SK-N-SH (cell line): ENCODE measurements around the gene NR6A1. TPM values are rescaled to one million over a fixed set of nuclear protein-coding genes. Genes with fewer than 3 reads are reported as not detected.

Source experiments
- CTCF ChIA-PET: fragments of 300-600, 350-600 bp; formaldehyde crosslinking; extraction: SDS; loops from one replicate; lab custom pipeline; 2021; lab: Yijun Ruan, JAX
- POLR2A ChIA-PET: fragments of 350-600 bp; sonication (Branson Sonifier 250); formaldehyde crosslinking; extraction: SDS; loops from one replicate; lab custom pipeline; 2020; ENCODE audit warnings: antibody characterized with exemption, inconsistent platforms; lab: Yijun Ruan, JAX
- DNase-seq: peaks from one replicate; pipeline ENCODE4 v3.0.0; 2012
- H2AFZ ChIP-seq: fragments of 200-600 bp; sonication (generic); 2 replicates; pipeline ENCODE4 v1.8.1; 2016; ENCODE audit warnings: antibody characterized with exemption, mild to moderate bottlenecking, low read depth
- H3F3A ChIP-seq: fragments of 200-600 bp; sonication (generic); replicated peaks from 2 replicates; pipeline ENCODE3; 2016; ENCODE audit warnings: antibody characterized with exemption, mild to moderate bottlenecking; ENCODE audit not compliant: insufficient read depth
- H3K27ac ChIP-seq, 2 experiments: fragments of 200-500 bp in 1 of 2; fragments of 200-600 bp in 1 of 2; sonication (Bioruptor generic) in 1 of 2; sonication (generic), shearing (Covaris generic) in 1 of 2; 2 replicates each; pipeline versions ENCODE4 v1.5.1 to v1.6.1; 2014 to 2016; ENCODE audit warnings: low read depth in 2 of 2, inconsistent platforms in 1 of 2, low read length in 1 of 2, mild to moderate bottlenecking in 1 of 2, mixed read lengths in 1 of 2
- H3K27me3 ChIP-seq: fragments of 200-600 bp; sonication (generic), shearing (Covaris generic); 2 replicates; pipeline ENCODE4 v1.6.1; 2016; ENCODE audit warnings: mixed run types; ENCODE audit not compliant: insufficient read depth
- H3K36me3 ChIP-seq, 2 experiments: fragments of 200-500 bp in 1 of 2; fragments of 200-600 bp in 1 of 2; sonication (Bioruptor generic) in 1 of 2; sonication (generic) in 1 of 2; replicated peaks in 1 of 2; 2 replicates each; pipeline versions ENCODE3 to v1.5.1; 2014 to 2016; ENCODE audit warnings: low read length in 1 of 2, mild to moderate bottlenecking in 1 of 2; ENCODE audit not compliant: insufficient read depth in 2 of 2, control insufficient read depth in 1 of 2
- H3K4me1 ChIP-seq, 2 experiments: fragments of 200-500 bp in 1 of 2; fragments of 200-600 bp in 1 of 2; sonication (Bioruptor generic) in 1 of 2; sonication (generic), shearing (Covaris generic) in 1 of 2; 2 replicates each; pipeline versions ENCODE4 v1.5.1 to v1.6.1; 2014 to 2016; ENCODE audit warnings: low read depth in 1 of 2, low read length in 1 of 2, mixed run types in 1 of 2; ENCODE audit not compliant: insufficient read depth in 2 of 2, control insufficient read depth in 1 of 2
- H3K4me2 ChIP-seq: fragments of 200-600 bp; sonication (generic), shearing (Covaris generic); 2 replicates; pipeline ENCODE4 v1.6.1; 2017; ENCODE audit warnings: mixed run types
- H3K4me3 ChIP-seq, 2 experiments: fragments of 200-500 bp in 1 of 2; fragments of 200-600 bp in 1 of 2; sonication (Bioruptor generic) in 1 of 2; sonication (generic), shearing (Covaris generic) in 1 of 2; 2 replicates each; pipeline versions ENCODE4 v1.5.1 to v1.8.1; 2014 to 2016; ENCODE audit warnings: low read depth in 2 of 2, inconsistent platforms in 1 of 2, low read length in 1 of 2, mild to moderate bottlenecking in 1 of 2, mixed read lengths in 1 of 2, moderate library complexity in 1 of 2
- H3K79me2 ChIP-seq: fragments of 200-600 bp; sonication (generic); 2 replicates; pipeline ENCODE4 v1.8.1; 2017; ENCODE audit warnings: mild to moderate bottlenecking; ENCODE audit not compliant: insufficient read depth
- H3K9ac ChIP-seq: fragments of 200-600 bp; sonication (generic); 2 replicates; pipeline ENCODE4 v1.6.1; 2017; ENCODE audit warnings: mixed run types
- H3K9me2 ChIP-seq: fragments of 200-600 bp; sonication (generic); 2 replicates; pipeline ENCODE4 v1.6.1; 2017; ENCODE audit warnings: mixed run types
- H3K9me3 ChIP-seq: fragments of 200-600 bp; sonication (generic); 2 replicates; pipeline ENCODE4 v1.6.1; 2017; ENCODE audit warnings: mixed run types, mild to moderate bottlenecking, moderate library complexity
- H4K20me1 ChIP-seq: fragments of 200-600 bp; sonication (generic); 2 replicates; pipeline ENCODE4 v1.6.1; 2017; ENCODE audit warnings: mild to moderate bottlenecking, mixed run types; ENCODE audit not compliant: insufficient read depth
- CHD2 ChIP-seq: fragments of 150-350 bp; IDR thresholded peaks from 2 replicates; pipeline ENCODE4 v1.6.1; 2018; ENCODE audit warnings: low read length; ENCODE audit not compliant: partially characterized antibody
- FOSL2 ChIP-seq: IDR thresholded peaks from 2 replicates; pipeline ENCODE4 v1.4.0; 2012; ENCODE audit warnings: low read depth, mild to moderate bottlenecking, moderate library complexity, borderline replicate concordance
- FOXJ3 ChIP-seq: sonication (generic); formaldehyde crosslinking; IDR thresholded peaks from 2 replicates; pipeline ENCODE4 v1.5.1; 2020; ENCODE audit warnings: mild to moderate bottlenecking, missing genetic modification reagents
- GABPA ChIP-seq: IDR thresholded peaks from 2 replicates; pipeline ENCODE4 v1.4.0; 2012; ENCODE audit warnings: low read depth, mild to moderate bottlenecking
- NFIC ChIP-seq: IDR thresholded peaks from 2 replicates; pipeline ENCODE4 v1.4.0; 2012; ENCODE audit warnings: borderline replicate concordance
- RXRA ChIP-seq: IDR thresholded peaks from 2 replicates; pipeline ENCODE4 v1.4.0; 2012; ENCODE audit warnings: low read depth, mild to moderate bottlenecking, borderline replicate concordance
- SIN3A ChIP-seq: IDR thresholded peaks from 2 replicates; pipeline ENCODE4 v1.6.1; 2012; ENCODE audit warnings: low read depth, mild to moderate bottlenecking, low read length, moderate library complexity, borderline replicate concordance
- TEAD4 ChIP-seq: IDR thresholded peaks from 2 replicates; pipeline ENCODE4 v1.4.0; 2012; ENCODE audit warnings: mild to moderate bottlenecking, borderline replicate concordance; ENCODE audit not compliant: insufficient read depth
- WGBS: methylation state at CpG from one replicate; pipeline ENCODE4 v1.1.6; 2017; ENCODE audit warnings: low lambda C conversion rate; 5-methylcytosine and 5-hydroxymethylcytosine counted together
- polyA plus RNA-seq, 3 experiments: library from polyadenylated mRNA; depleted of rRNA; stranded (reverse); fragments of >200 nt; gene quantifications; 2 replicates each; pipeline ENCODE4 v1.2.3, GENCODE V29; 2012
- TF ChIP-seq, protein P1 (sequence below): fragments of 150-350 bp; IDR thresholded peaks from 2 replicates; pipeline ENCODE4 v1.6.1; 2017; ENCODE audit warnings: antibody characterized with exemption, low read length, low read depth, borderline replicate concordance
- TF ChIP-seq, protein P2 (sequence below): IDR thresholded peaks from 2 replicates; pipeline ENCODE4 v1.4.0; 2012; ENCODE audit warnings: low read depth, borderline replicate concordance
- TF ChIP-seq, protein P3 (sequence below): IDR thresholded peaks from 2 replicates; pipeline ENCODE4 v1.4.0; 2012; ENCODE audit warnings: low read depth, borderline replicate concordance
- TF ChIP-seq, protein P4 (sequence below): fragments of 150-350 bp; IDR thresholded peaks from 2 replicates; pipeline ENCODE4 v1.6.1; 2016; ENCODE audit warnings: mild to moderate bottlenecking, low read depth, low read length
- TF ChIP-seq, protein P5 (sequence below): IDR thresholded peaks from 2 replicates; pipeline ENCODE4 v1.4.0; 2012; ENCODE audit warnings: low read depth
- TF ChIP-seq, protein P6 (sequence below): fragments of 200-600 bp; sonication (generic); IDR thresholded peaks from 2 replicates; pipeline ENCODE4 v1.6.1; 2017; ENCODE audit warnings: antibody characterized with exemption, mild to moderate bottlenecking, moderate library complexity

Gene NR6A1
- polyA plus RNA-seq, 1 of the 3 experiments (the other 2 are of a cell fraction) = 1.2 TPM

DNA sequence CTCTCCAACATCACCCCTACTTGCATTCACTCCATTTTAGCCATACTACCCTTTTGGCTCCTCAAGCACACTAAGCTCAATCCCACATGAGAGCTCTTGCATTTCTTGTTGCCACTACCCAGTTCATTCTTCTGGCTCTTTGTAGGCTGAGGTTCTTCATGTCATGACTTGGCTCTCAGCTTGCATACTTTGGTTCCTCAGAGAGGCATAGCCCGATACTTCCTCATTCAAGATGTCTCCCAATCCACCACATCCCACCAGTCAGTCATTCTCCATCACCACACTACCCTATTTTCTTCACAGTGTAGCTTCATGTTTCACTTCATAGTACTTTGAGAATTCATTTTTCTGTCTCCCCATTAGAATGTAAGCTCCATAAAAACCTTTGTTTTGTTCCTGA lies 116.7 kb downstream of the NR6A1 start:
- no peak for TF ChIP-seq FOSL2
- TF ChIP-seq, protein P1, sequence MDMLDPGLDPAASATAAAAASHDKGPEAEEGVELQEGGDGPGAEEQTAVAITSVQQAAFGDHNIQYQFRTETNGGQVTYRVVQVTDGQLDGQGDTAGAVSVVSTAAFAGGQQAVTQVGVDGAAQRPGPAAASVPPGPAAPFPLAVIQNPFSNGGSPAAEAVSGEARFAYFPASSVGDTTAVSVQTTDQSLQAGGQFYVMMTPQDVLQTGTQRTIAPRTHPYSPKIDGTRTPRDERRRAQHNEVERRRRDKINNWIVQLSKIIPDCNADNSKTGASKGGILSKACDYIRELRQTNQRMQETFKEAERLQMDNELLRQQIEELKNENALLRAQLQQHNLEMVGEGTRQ = no peak
- no peak for TF ChIP-seq CHD2
- TF ChIP-seq, protein P2, sequence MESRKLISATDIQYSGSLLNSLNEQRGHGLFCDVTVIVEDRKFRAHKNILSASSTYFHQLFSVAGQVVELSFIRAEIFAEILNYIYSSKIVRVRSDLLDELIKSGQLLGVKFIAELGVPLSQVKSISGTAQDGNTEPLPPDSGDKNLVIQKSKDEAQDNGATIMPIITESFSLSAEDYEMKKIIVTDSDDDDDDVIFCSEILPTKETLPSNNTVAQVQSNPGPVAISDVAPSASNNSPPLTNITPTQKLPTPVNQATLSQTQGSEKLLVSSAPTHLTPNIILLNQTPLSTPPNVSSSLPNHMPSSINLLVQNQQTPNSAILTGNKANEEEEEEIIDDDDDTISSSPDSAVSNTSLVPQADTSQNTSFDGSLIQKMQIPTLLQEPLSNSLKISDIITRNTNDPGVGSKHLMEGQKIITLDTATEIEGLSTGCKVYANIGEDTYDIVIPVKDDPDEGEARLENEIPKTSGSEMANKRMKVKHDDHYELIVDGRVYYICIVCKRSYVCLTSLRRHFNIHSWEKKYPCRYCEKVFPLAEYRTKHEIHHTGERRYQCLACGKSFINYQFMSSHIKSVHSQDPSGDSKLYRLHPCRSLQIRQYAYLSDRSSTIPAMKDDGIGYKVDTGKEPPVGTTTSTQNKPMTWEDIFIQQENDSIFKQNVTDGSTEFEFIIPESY = no peak
- TF ChIP-seq, protein P3, sequence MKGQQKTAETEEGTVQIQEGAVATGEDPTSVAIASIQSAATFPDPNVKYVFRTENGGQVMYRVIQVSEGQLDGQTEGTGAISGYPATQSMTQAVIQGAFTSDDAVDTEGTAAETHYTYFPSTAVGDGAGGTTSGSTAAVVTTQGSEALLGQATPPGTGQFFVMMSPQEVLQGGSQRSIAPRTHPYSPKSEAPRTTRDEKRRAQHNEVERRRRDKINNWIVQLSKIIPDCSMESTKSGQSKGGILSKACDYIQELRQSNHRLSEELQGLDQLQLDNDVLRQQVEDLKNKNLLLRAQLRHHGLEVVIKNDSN = no peak
- no peak for TF ChIP-seq RXRA
- TF ChIP-seq, protein P4, sequence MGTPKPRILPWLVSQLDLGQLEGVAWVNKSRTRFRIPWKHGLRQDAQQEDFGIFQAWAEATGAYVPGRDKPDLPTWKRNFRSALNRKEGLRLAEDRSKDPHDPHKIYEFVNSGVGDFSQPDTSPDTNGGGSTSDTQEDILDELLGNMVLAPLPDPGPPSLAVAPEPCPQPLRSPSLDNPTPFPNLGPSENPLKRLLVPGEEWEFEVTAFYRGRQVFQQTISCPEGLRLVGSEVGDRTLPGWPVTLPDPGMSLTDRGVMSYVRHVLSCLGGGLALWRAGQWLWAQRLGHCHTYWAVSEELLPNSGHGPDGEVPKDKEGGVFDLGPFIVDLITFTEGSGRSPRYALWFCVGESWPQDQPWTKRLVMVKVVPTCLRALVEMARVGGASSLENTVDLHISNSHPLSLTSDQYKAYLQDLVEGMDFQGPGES = no peak
- no peak for TF ChIP-seq NFIC
- no peak for TF ChIP-seq TEAD4
- no peak for TF ChIP-seq GABPA
- TF ChIP-seq FOXJ3 (CRISPR knock-in tag) = no peak
- no peak for TF ChIP-seq SIN3A
- TF ChIP-seq, protein P5, sequence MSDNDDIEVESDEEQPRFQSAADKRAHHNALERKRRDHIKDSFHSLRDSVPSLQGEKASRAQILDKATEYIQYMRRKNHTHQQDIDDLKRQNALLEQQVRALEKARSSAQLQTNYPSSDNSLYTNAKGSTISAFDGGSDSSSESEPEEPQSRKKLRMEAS = no peak
- TF ChIP-seq, protein P6, sequence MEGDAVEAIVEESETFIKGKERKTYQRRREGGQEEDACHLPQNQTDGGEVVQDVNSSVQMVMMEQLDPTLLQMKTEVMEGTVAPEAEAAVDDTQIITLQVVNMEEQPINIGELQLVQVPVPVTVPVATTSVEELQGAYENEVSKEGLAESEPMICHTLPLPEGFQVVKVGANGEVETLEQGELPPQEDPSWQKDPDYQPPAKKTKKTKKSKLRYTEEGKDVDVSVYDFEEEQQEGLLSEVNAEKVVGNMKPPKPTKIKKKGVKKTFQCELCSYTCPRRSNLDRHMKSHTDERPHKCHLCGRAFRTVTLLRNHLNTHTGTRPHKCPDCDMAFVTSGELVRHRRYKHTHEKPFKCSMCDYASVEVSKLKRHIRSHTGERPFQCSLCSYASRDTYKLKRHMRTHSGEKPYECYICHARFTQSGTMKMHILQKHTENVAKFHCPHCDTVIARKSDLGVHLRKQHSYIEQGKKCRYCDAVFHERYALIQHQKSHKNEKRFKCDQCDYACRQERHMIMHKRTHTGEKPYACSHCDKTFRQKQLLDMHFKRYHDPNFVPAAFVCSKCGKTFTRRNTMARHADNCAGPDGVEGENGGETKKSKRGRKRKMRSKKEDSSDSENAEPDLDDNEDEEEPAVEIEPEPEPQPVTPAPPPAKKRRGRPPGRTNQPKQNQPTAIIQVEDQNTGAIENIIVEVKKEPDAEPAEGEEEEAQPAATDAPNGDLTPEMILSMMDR = no peak
- Histone ChIP-seq H3K27me3 (no peaks in the 10 kb centered on the region), H2AFZ (no peak overlapping the region), H4K20me1 (no peaks in the 10 kb centered on the region), H3K4me2 (no peak overlapping the region), H3K36me3 (no peaks in the 10 kb centered on the region), H3K27ac (no peak overlapping the region; a peak in 1 of 4 replicates), H3K4me1 (peaks cover 9 to 13% of the 10 kb centered on the region in 2 experiments; a peak in 3 of 4 replicates), H3K9ac (no peak overlapping the region), H3K9me3 (no peaks in the 10 kb centered on the region), H3K9me2 (no peaks in the 10 kb centered on the region), H3F3A (peaks cover 9% of the 10 kb centered on the region), H3K4me3 (no peak overlapping the region), H3K79me2 (peaks cover 14% of the 10 kb centered on the region)
- no peak for DNase-seq
- 96% methylated on average over 1 of the region's 1 CpG for WGBS
- CTCF ChIA-PET = interaction anchor here (1.0 to 11.8 kb wide), 6 partner anchors 12 to 57 kb away, joined by 3 to 83 read pairs (median 3); no protein-coding TSS in a partner anchor
- POLR2A ChIA-PET = no interaction called here
